ENCODE results near the gene AP3S1. TPM values are rescaled to one million over a fixed set of nuclear protein-coding genes. Genes with fewer than 3 reads are reported as not detected.

Gene AP3S1
- total and polyA plus RNA-seq, 12 donors: 30.3 to 63.0 (median 41.9) TPM

- Histone ChIP-seq H3K4me3 (no peak overlapping the region), H3K9me3 (no peaks in the 10 kb centered on the region), H3K36me3 (no peaks in the 10 kb centered on the region), H3K4me1 (peaks cover 0 to 4% (median 0%) of the 10 kb centered on the region in 9 donors), H3K27me3 (peaks cover 0 to 37% (median 21%) of the 10 kb centered on the region in 7 donors), H3K27ac (no peak overlapping the region)
- 38 to 63% methylated on average over 4 of the region's 4 CpGs for WGBS, 2 donors
- ATAC-seq (no peak), DNase-seq (no peak)
- intact Hi-C loops (cut with DNase I): no loop called here
- TF ChIP-seq CTCF (IDR thresholded peaks at IDR 0.05): no peak
Observed at GRCh38 chr5:115952588-115952987, 110.9 kb downstream of the AP3S1 start.

- Histone ChIP-seq H3K4me1 (no peaks in the 10 kb centered on the region), H3K27me3 (peaks cover 0 to 52% (median 36%) of the 10 kb centered on the region in 7 donors), H3K36me3 (no peaks in the 10 kb centered on the region), H3K27ac (no peak overlapping the region), H3K9me3 (no peaks in the 10 kb centered on the region), H3K4me3 (no peak overlapping the region)
- ATAC-seq: no peak
- intact Hi-C loops (cut with DNase I): no loop called here
- TF ChIP-seq CTCF (IDR thresholded peaks at IDR 0.05): no peak
- DNase-seq: no peak
Observed at GRCh38 chr5:115954144-115954543, 112.4 kb downstream of the AP3S1 start.

- no peak for TF ChIP-seq CTCF (IDR thresholded peaks at IDR 0.05)
- Histone ChIP-seq H3K27ac (no peak overlapping the region), H3K27me3 (peaks cover 0 to 81% (median 63%) of the 10 kb centered on the region in 7 donors), H3K4me1 (peaks cover 0 to 8% (median 5%) of the 10 kb centered on the region in 9 donors), H3K36me3 (no peaks in the 10 kb centered on the region), H3K9me3 (no peaks in the 10 kb centered on the region), H3K4me3 (no peak overlapping the region)
- WGBS, 2 donors: 82 to 95% methylated on average over 6 of the region's 6 CpGs
- no peak for ATAC-seq
- DNase-seq: no peak
- intact Hi-C loops (cut with DNase I): no loop called here
Observed at GRCh38 chr5:115956957-115957356, 115.2 kb downstream of the AP3S1 start.

- peaks cover 7 to 97% (median 84%) of the 10 kb centered on the region in 7 donors for H3K27me3 ChIP-seq
- no peak for TF ChIP-seq CTCF (IDR thresholded peaks at IDR 0.05)
- H3K9me3 ChIP-seq: no peaks in the 10 kb centered on the region
- 7% methylated on average over 42 of the region's 42 CpGs for WGBS, 2 donors
- H3K36me3 ChIP-seq: no peaks in the 10 kb centered on the region
- ATAC-seq (peak in 3 of 8 donors; percentile 8 to 33 (median 21)), DNase-seq (peak in 1 of 2 donors; percentile 6)
- no peak overlapping the region for H3K27ac ChIP-seq
- intact Hi-C loops (cut with DNase I): no loop called here
- H3K4me3 ChIP-seq: peak overlapping the region in 7 of 10 donors; percentile 13 to 48 (median 36)
- H3K4me1 ChIP-seq: peaks cover 4 to 23% (median 19%) of the 10 kb centered on the region in 9 donors
Observed at GRCh38 chr5:115961381-115962238, 119.9 kb downstream of the AP3S1 start.

Measured in heart right ventricle (tissue), 16 donors.